OCI-LY7 (cell line): ENCODE results near the gene CBFB. TPM values are rescaled to one million over a fixed set of nuclear protein-coding genes. Genes with fewer than 3 reads are reported as not detected.

Experiments used
- BruUV-seq: library from RNA; stranded (reverse); fragments of 400-500 nt; replicated peaks from 2 replicates; lab custom pipeline; 2021; lab: Mats Ljungman, UMichigan
- CTCF ChIA-PET: fragments of 300-600 bp; sonication (Branson Sonifier 250); formaldehyde crosslinking; loops from one replicate; lab custom pipeline; 2022; ENCODE audit warnings: antibody characterized with exemption; ENCODE audit not compliant: unreplicated experiment; lab: Charles Lee
- POLR2A ChIA-PET: fragments of 300-600 bp; sonication (Branson Sonifier 250); formaldehyde crosslinking; loops from one replicate; lab custom pipeline; 2022; ENCODE audit warnings: antibody characterized with exemption; lab: Charles Lee
- DNase-seq: peaks from one replicate; pipeline ENCODE4 v3.0.0-alpha.2; 2015; ENCODE audit warnings: low spot score
- H2AFZ ChIP-seq: fragments of 200-600 bp; sonication (generic), shearing (Covaris generic); 2 replicates; pipeline ENCODE4 v1.6.1; 2014; ENCODE audit warnings: mild to moderate bottlenecking, antibody characterized with exemption, low read length, moderate library complexity
- H3K27ac ChIP-seq: fragments of 200-600 bp; sonication (generic); 2 replicates; pipeline ENCODE4 v1.5.1; 2014; ENCODE audit warnings: mixed run types, low read depth, mild to moderate bottlenecking, moderate library complexity, low read length, inconsistent platforms; ENCODE audit not compliant: poor library complexity, severe bottlenecking
- H3K36me3 ChIP-seq: fragments of 200-600 bp; sonication (generic); 2 replicates; pipeline ENCODE4 v1.6.1; 2014; ENCODE audit warnings: mild to moderate bottlenecking, antibody characterized with exemption, low read length, moderate library complexity, mixed read lengths; ENCODE audit not compliant: insufficient read depth
- H3K4me1 ChIP-seq: fragments of 200-600 bp; sonication (generic); 2 replicates; pipeline ENCODE4 v1.5.1; 2014; ENCODE audit warnings: mild to moderate bottlenecking, low read length; ENCODE audit not compliant: insufficient read depth, poor library complexity, severe bottlenecking
- H3K4me2 ChIP-seq: fragments of 200-600 bp; sonication (generic); 2 replicates; pipeline ENCODE4 v1.6.1; 2014; ENCODE audit warnings: mild to moderate bottlenecking, low read length
- H3K4me3 ChIP-seq: fragments of 200-600 bp; sonication (generic); 2 replicates; pipeline ENCODE4 v1.5.1; 2014; ENCODE audit warnings: mild to moderate bottlenecking, low read depth, low read length; ENCODE audit not compliant: poor library complexity, severe bottlenecking
- H3K79me2 ChIP-seq: fragments of 200-600 bp; sonication (generic); 2 replicates; pipeline ENCODE4 v1.6.1; 2016; ENCODE audit warnings: low read depth, mild to moderate bottlenecking, low read length, moderate library complexity, mixed read lengths; ENCODE audit not compliant: insufficient read depth
- H3K9me2 ChIP-seq: fragments of 200-600 bp; sonication (generic); 2 replicates; pipeline ENCODE4 v1.6.1; 2016; ENCODE audit warnings: mild to moderate bottlenecking, low read length, mixed read lengths; ENCODE audit not compliant: insufficient read depth
- H3K9me3 ChIP-seq: fragments of 200-600 bp; sonication (generic); 2 replicates; pipeline ENCODE4 v1.6.1; 2014; ENCODE audit warnings: mild to moderate bottlenecking, mixed run types, low read length, mixed read lengths
- H4K20me1 ChIP-seq: fragments of 200-600 bp; sonication (generic); 2 replicates; pipeline ENCODE4 v1.6.1; 2014; ENCODE audit warnings: mild to moderate bottlenecking, antibody characterized with exemption, low read length, moderate library complexity, mixed read lengths; ENCODE audit not compliant: insufficient read depth
- CTCF ChIP-seq: fragments of 200-600 bp; sonication (generic); conservative IDR thresholded peaks from 2 replicates; pipeline ENCODE4 v1.5.1; 2014; ENCODE audit warnings: mild to moderate bottlenecking, antibody characterized with exemption, low read length, moderate library complexity, mixed read lengths
- EZH2phosphoT487 ChIP-seq: fragments of 200-600 bp; sonication (generic); IDR thresholded peaks from 2 replicates; pipeline ENCODE4 v1.6.1; 2018; ENCODE audit warnings: low read depth, borderline replicate concordance, mild to moderate bottlenecking, mixed run types, antibody characterized with exemption, low read length, moderate library complexity, mixed read lengths
- intact Hi-C: fragments of 100-400 bp; cut with micrococcal nuclease; formaldehyde crosslinking; loops from one replicate; pipeline ENCODE4 v1.10.0; 2022; ENCODE audit not compliant: unreplicated experiment
- total RNA-seq, 2 experiments: library from RNA; depleted of rRNA in 1 of 2; stranded (reverse); fragments of >200 nt in 1 of 2; shearing (Covaris generic) in 1 of 2; gene quantifications; 2 replicates each; pipeline ENCODE4 v1.2.3, GENCODE V29; 2014 to 2022

Gene CBFB
- total RNA-seq, 2 experiments from 2014 or later = 93.5 to 151 TPM

- peaks cover 41% of the 10 kb centered on the region; the same call in 1 of the 2 replicates for H3K36me3 ChIP-seq
- no peaks in the 10 kb centered on the region for H4K20me1 ChIP-seq
- no peak overlapping the region for H2AFZ ChIP-seq
- intact Hi-C loops = loop anchor here (1.0 to 2.0 kb wide), 2 partner anchors 83 to 124 kb away; no protein-coding TSS in a partner anchor
- H3K4me3 ChIP-seq = no peak overlapping the region
- no peaks in the 10 kb centered on the region for H3K79me2 ChIP-seq
- no peaks in the 10 kb centered on the region for H3K9me2 ChIP-seq
- TF ChIP-seq EZH2phosphoT487 (no peak), CTCF (peak; percentile 17; the same call in 1 of the 2 replicates)
- H3K27ac ChIP-seq = no peak overlapping the region
- no peaks in the 10 kb centered on the region for H3K9me3 ChIP-seq
- no peak overlapping the region for H3K4me2 ChIP-seq
- POLR2A ChIA-PET = interaction anchor here (0.5 to 1.7 kb wide), 5 partner anchors 15 to 91 kb away, joined by 3 to 4 read pairs (median 4); no protein-coding TSS in a partner anchor
- CTCF ChIA-PET = interaction anchor here (0.6 to 0.7 kb wide), 2 partner anchors 62 to 84 kb away, joined by 3 read pairs; no protein-coding TSS in a partner anchor
- H3K4me1 ChIP-seq = no peaks in the 10 kb centered on the region
- no peak for DNase-seq
- BruUV-seq = no TSS peak
Observed at GRCh38 chr16:67101311-67102082, 72.5 kb downstream of the CBFB start.

GRCh38 chr16:67104061-67104460 is 75.1 kb downstream of the CBFB start:
- TF ChIP-seq EZH2phosphoT487 = no peak
- TF ChIP-seq CTCF = no peak; the same call in 1 of the 2 replicates
- Histone ChIP-seq H4K20me1 (no peaks in the 10 kb centered on the region), H2AFZ (no peak overlapping the region), H3K4me2 (no peak overlapping the region), H3K36me3 (peaks cover 35% of the 10 kb centered on the region; the same call in 1 of the 2 replicates), H3K9me2 (no peaks in the 10 kb centered on the region), H3K4me3 (no peak overlapping the region), H3K9me3 (no peaks in the 10 kb centered on the region), H3K79me2 (no peaks in the 10 kb centered on the region), H3K4me1 (peaks cover under 1% of the 10 kb centered on the region), H3K27ac (no peak overlapping the region)
- DNase-seq = no peak
- CTCF ChIA-PET = interaction anchor here (0.6 to 1.5 kb wide), 3 partner anchors 34 to 98 kb away, joined by 3 read pairs; no protein-coding TSS in a partner anchor
- intact Hi-C loops = no loop called here
- POLR2A ChIA-PET = interaction anchor here (0.6 to 0.9 kb wide), 2 partner anchors 20 to 69 kb away, joined by 3 to 4 read pairs; no protein-coding TSS in a partner anchor
- BruUV-seq = no TSS peak
